Epithelial cell of prostate (primary cell): Measurements from ENCODE around the gene IER3IP1.
"Not testable (repeated sequence)": the region's sequence is repeated elsewhere in the genome, so short reads cannot be mapped to it uniquely, and the experiment has no call there.

Experiments used
- DNase-seq: peaks from one replicate; pipeline ENCODE4 v3.0.0-alpha.2; 2011; ENCODE audit warnings: low read depth, low spot score
- H3K27ac ChIP-seq: fragments of 450-650 bp; 2 replicates; pipeline ENCODE4 v1.5.1; 2017; ENCODE audit warnings: mild to moderate bottlenecking

Gene IER3IP1

DNA sequence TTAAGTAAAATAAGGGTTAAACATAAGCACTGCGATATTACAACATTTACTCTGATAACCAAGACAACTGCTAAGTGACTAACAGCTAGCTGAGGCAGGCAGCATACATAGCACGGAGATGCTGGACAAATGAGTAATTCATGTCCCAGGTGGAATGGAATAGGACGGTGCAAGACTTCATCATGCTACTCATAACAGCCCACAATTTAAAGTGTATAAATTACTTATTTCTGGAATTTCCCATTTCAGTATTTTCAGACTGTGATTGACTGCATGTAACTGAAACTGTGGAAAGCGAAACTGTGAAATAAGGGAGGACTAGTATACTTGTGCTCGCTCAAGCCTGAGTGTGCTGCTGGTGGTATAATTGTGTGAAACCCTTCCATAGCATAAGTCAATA lies 12.9 kb downstream of the IER3IP1 start:
- no peak for DNase-seq
- peak overlapping the region; percentile 19 for H3K27ac ChIP-seq

DNA sequence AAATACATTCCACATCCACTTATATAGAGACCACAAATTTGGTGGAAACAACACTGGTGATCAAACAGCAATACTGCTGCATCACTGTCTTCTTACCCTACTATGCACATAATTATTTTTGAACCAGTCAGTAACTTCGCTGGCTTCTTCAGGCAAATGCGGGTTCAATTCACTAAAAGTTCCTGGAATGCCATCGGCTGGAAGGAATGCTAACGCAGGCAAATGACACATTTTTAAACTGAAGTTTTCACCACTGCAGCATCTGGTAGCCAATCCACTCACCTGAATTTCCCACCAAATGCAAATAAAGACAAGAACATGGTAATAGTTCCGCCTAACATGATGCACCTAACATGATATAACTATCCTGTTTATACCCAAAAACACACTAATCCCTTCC lies 15.9 kb downstream of the IER3IP1 start:
- H3K27ac ChIP-seq, result no peak overlapping the region
- no peak for DNase-seq

DNA sequence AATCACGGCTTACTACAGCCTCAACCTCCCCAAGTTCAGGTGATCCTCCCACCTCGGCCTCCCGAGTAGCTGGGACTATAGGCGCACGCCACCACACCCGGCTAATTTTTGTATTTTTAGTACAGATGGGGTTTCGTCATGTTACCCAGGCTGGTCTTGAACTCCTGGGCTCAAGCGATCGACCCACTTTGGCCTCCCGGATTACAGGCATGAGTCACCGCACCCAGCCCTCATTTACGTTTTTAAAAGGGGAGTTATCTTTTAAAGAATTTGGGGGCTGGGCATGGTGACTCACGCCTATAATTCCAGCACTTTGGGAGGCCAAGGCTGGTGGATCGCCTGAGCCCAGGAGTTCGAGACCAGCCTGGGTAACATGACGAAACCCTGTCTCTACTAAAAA lies 17.8 kb downstream of the IER3IP1 start:
- DNase-seq, H3K27ac ChIP-seq: not testable (repeated sequence)

DNA sequence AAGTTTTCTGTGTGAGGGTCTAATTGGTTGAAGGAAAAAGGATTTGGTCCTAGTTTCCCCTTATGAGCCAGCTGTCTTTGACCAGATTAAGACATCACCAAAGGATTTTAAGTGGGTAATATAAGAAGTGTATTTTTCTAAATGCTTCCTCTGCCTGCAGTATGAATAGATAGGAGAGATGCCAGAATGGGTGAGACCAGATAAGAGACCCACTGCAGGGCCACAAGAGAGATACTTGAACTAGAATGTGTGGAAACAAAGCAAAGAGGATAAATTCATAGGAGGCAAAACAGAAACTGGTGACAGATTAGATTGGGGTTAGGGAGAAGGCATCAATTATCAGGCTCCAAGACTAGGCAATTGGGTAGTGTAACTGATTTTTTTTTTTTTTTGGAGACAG lies 24.7 kb downstream of the IER3IP1 start:
- peak overlapping the region; percentile 82 for H3K27ac ChIP-seq
- DNase-seq, result no peak

DNA sequence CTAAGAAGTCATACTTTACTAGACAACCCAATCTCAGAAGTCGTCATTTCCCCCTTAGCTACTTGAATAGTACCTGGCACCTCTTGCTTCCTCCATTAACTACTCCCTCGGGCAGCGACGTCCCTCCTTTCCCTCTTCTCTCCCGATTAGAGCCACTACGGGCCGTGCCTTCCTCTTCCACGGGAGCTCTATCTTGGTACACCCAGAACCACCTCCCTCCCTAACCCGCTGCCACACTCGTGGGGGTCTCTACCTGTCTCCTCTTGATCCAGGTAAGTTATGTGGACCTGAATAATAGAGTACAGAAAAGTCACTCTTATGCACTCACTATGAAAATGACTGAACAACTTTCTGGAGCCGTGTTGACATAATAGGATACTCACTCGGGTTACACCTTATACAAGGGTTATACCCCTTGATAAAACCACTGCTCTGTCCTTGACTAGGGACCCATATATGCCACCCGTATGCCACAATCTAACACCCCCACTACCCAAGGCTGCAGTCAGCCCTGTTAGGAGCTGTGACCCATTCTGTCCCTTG lies 25.3 kb downstream of the IER3IP1 start:
- peak overlapping the region; percentile 82 for H3K27ac ChIP-seq
- DNase-seq, result no peak

DNA sequence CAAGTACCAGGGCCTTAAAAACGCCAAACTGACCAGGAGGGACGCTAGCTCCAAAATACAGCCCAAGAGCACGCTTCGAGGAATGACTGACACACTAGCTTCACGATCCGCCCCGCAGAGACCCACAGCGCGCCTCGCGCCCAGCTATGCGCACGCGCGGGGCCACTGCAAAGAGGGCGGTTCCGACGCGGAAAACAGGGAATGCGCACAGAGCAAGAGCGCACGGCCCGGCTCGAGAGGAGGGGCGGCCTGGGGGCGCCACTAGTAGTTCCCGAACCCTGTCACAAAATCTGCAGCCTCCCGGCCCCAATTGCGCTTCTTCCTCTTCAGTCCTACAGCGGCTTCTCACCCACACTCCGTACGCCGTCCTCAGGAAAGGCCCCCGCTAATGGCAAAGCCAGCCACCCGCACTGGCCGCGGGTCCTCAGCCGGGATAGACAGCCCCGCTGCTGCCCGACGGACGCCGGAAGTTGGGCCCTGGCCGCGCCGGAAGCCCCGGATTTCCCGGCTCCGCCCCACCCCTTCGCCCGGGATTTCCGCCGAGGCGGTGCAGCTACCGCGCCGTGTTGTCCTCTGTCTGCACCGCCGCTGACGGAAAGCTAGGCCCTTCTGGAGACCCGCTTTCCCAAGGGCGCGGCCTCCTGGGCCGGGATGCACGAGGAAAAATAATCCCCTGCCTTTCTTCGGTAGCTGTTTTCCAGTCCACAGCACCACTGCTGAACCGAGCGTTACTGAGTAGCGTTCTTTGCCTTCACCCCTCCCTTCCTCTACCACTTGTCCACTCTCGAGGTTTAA lies 25.9 kb downstream of the IER3IP1 start, which contains the start of gene HDHD2:
Gene HDHD2, minus strand, starts transcription at position 472 of the 795 bp plus-strand sequence. CDS start 14,061 bp downstream, outside the sequence.
- H3K27ac ChIP-seq, result peak within 1 kb of the TSS; percentile 82
- DNase-seq, result no peak

DNA sequence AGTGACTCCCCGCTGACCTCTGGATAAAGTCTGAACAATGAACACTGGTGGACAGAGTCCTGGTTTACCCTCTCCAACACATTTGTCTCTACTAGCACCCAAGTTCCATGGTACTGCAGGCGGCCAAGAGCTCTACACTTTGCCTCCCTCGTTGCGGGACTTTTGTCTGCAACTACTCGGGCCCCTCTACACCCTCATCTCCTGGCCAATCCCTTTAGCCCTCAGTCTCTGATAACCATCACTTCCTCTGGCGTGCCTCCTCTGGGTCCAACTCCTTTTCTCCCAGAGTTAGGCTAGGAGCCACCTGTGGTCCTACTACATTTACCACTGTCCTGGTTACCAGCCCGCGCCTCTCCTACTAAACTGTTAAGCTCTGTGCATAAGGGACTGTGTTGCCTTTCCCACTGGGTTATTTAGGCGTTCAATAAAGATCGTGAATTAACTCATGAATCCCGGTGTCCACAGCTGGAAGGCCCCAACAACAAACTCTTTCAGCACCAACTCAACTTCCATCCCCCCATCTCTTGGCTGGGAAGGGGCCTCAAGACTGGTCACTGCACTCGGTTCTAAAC lies 26.6 kb downstream of the IER3IP1 start:
- no peak for DNase-seq
- H3K27ac ChIP-seq, result peak overlapping the region; percentile 82

DNA sequence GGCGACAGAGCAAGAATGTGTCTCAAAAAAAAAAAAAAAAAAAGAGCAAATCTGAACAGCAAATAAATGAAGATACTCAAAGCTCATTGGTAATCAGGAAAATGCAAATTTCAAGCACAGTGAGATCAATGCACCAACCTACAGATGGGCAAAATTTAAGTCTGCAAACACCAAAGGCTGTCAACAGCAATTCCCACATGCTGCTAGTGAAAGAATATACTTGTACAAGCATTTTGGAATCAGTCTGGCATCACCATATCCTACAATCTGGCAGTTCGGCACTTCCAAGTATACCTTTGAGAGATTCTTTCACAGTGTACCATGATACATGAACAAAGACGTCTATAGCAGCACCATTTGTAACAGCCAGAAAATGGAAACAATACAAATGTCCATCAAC lies 30.0 kb downstream of the IER3IP1 start:
- DNase-seq, result no peak
- no peak overlapping the region for H3K27ac ChIP-seq

DNA sequence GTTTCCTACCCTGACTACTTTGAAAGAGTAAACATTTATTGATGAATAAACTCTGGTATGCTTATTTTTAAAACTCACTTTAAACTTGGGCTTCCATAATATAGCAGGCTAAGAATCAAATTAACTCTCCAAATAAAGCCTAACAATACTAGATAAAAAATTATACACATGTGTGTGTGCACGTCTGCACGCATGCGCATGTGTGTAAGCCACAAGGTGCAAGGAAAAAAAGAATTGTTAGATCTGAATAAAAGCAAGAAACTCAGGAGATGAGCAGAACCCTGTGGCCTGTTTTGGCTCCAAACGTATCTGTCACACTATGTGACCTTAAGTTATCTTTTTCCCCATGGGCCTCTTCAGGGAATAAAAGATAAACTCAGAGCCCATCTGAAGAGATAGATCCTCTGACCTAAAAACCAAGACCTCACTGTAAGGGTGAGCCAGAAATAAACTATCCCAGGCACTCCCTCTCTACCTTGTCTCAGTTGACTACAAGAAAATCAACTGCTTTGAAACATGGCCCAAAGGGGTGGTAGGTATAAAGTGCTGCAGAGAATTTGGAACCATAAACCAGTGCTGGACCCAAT lies 32.2 kb downstream of the IER3IP1 start:
- no peak overlapping the region for H3K27ac ChIP-seq
- no peak for DNase-seq

DNA sequence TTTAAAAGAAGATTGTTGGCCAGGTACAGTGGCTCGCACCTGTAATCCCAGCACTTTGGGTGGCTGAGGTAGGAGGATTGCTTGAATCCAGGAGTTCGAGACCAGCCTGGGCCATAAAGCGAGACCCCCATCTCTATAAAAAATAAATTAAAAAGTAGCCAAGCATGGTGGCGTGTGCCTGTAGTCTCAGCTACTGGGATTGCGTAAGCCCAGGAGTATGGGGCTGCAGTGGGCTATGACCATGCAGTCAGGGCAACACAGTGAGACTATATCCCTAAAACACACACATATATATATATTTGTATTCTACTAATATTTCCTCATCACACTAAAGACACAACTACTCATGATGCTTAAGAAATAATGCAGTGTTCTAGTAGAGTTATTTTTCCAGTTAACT lies 33.0 kb downstream of the IER3IP1 start:
- H3K27ac ChIP-seq, result no peak overlapping the region
- DNase-seq, result no peak

DNA sequence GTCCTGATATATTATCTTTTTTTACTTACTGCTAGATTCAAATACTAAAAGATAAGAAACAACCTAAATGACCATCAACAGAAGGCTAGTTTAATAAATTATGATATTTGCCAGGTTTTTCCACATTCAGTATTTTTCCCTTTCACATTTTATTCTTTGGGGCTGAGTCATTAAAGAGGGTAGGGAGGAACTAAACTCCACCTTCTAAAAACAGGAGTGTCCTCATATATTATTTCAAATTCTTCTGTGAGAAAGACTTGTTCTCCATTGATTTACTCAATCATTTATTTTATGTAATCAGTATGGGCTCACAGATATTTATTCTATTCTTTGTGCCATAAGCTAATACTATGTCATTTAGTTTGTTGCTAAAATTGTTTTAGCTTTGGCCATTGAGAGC lies 34.9 kb downstream of the IER3IP1 start:
- no peak overlapping the region for H3K27ac ChIP-seq
- no peak for DNase-seq

DNA sequence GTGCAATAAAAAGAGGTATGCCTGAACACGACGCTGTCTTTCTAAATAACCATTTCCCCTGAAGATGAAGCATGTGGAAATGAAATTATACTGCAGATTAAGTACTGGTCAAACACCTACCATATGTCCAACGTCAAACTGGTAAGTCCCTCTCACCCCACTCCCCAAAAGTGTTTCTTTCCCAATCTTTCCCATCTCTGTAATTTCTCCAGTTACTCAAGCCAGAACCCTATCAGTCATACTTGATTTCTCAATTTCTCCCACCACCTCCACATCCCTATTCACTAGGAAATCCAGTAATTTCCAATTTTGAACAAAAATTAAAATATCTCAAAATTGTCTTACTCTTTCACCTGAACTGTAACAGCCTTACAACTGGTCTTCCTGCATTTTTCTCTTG lies 55.0 kb downstream of the IER3IP1 start:
- DNase-seq, result no peak
- H3K27ac ChIP-seq, result no peak overlapping the region

DNA sequence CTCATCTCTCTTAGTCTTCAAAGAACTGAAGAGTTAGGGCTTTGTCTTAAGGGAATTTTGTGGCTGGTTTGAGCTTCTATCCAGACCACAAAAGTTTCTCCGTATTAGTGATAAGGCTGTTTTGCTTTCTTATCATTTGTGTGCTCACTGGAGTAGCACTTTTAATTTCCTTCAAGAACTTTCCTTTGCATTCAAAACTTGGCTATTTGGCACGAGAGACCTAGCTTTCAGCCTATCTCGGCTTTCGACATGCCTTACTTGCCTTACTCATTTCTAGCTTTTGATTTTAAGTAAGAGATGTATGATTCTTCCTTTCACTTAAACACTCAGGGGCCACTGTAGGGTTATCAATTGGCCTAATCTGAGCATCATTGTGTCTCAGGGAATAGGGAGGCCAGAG lies 55.7 kb downstream of the IER3IP1 start:
- DNase-seq, result no peak
- no peak overlapping the region for H3K27ac ChIP-seq

DNA sequence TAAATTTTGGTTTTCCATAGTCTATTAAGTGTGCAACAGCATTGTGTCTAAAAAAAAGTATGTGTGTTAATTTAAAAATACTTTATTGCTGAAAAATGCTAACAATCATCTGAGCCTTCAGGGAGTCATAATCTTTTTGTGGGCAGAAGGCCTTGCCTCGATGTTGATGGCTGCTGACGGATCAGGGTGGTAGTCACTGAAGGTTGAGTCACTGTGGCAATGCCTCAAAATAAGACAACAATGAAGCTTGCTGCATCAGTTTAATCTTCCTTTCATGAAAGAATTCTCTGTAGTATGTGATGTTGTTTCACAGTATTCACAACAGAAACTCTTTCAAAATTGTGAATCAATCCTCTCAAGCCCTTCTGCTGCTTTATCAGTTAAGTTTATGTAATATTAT lies 57.2 kb downstream of the IER3IP1 start:
- no peak for DNase-seq
- no peak overlapping the region for H3K27ac ChIP-seq

DNA sequence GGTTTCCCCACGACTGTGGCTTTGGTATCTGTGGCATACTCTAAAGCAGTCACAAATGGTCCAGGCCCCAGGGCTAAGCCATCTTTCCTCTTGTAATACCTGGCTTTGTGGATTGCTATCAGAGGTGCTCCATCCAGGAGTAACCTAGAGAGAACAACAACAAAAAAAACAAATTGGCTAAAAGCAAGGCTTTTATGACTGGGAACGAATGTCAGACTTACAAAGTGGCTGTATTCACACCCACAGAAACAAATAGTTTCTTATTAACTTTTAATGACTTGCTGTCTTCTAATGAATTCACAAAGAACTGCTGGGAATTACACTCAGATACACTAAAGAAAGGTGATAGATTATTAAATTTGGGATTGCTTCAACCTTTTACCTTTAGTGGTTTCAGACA lies 61.0 kb downstream of the IER3IP1 start:
- no peak overlapping the region for H3K27ac ChIP-seq
- no peak for DNase-seq

DNA sequence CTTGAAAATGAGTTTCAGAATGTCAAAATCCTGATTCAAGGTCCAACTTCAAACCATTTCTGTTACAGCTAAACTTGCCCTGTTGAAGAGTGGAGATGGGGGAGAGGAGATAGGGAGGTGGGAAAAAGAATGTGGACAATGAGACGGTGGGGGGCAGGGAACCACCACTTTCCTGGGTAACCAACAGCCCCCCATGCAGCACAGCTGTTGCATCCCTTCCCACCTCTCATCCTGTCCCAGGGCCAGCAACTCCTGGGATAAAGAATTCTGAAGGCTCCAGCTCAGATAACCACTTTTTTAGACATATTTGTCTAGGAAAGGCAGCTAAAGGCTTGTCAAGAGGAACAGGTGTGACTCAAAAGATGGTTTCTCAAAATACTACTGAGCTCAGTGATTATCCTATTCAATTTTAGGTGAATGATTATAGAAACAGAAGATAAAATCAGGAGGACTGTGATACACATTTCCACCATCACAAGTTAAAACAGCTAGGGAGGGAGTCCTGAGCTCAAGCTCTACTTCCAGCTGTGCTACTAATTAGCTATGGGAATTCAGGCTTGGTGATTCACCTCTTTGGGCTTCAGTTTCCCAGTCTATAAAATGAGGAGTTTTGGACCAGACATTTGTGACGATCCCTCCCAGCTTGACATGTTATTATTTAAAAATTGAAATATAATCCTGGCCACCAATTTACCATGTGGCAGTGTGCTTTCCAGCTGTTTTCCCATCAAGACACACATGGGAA lies 62.2 kb downstream of the IER3IP1 start:
- no peak overlapping the region for H3K27ac ChIP-seq
- DNase-seq, result no peak

DNA sequence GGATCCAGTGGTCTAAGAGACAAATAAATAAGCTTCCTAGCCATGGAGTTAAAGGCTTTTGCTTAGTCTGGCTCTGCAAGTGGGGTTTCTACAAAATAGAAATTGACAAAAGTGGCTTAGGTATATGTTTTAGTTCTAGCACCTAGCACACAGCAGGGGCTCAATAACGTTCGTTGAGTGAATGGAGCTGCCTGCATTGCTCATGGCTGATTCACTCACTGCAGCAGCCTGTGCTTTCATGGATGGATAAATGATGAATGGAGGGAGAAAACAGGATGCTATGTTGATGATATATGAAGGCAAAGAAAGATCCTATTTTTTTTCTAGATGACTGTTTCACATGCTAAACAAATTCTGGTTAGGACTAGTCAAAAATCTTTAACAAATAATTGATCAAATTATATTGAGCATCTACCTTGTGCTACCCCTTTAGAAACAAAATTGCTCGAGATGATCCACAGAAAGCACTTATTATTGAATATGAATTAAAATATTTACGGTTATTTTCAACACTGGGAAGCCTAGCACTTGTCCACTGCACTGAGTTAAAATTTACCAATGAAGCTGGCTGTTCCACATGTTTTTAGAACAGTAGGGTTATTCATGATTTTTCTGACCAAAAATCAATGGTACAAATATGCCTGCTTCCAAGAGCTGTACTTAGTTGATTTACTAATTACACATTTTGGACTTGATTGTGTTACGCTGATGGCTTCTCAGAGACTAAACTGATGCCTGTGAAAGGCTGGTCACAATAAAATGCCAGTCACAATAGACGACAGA lies 65.5 kb downstream of the IER3IP1 start:
- H3K27ac ChIP-seq, result no peak overlapping the region
- DNase-seq, result no peak

DNA sequence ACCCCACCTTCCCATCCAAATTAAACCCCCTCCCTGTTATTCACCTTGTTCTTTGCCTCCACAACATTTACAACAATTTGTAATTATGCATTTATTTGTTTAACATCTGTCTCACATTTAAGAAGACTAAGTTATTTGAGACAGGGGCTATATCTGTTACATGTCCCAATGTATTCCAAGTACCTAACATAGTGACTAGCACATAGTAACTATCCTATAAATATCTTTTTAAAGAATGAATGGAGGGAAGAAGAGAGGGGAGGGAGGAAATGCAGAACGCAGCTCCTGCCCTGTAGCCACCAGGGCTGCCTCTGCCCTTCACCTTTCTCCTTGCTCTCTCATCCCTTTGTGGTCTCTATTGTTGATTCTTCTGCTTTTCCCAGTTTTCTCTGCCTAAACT lies 66.4 kb downstream of the IER3IP1 start:
- H3K27ac ChIP-seq, result no peak overlapping the region
- no peak for DNase-seq

DNA sequence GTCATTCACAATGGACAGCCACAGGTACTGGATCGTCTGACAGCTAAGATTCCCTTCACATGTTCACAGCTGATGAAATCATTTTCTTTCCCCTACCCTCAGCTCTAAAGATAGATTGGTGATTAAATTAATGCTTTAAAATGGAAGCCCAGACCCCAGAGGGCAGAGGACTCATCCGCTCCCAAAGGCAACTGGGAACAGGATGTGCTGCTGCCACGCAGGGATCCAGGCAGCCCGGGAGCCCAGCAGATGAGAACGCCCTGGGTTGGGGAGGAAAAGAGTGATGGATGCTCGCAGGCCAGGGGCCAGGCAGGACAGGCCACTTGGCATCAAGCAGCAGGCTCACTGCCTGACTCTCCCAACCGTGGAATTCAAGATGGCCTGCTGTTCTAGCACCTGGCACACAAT lies 67.2 kb downstream of the IER3IP1 start:
- H3K27ac ChIP-seq, result no peak overlapping the region
- DNase-seq, result no peak

DNA sequence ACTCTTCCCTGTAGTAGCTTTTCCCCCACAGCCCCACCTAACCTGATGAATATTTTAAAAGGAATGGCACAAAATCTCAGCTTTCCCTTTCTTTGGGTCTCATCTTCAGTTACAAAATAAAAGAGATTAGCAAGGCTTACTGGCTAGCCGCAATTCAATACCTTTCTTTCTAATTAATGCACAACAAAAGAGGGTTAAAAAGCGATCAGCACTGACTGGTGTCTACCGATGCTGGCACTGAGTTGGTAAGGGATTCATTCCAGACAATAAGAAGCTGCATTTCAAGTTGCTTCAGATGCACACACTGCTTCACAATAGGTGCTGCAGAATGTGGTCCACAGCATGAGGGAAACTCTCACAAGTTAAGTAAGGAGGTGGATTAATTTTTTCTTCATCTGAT lies 67.8 kb downstream of the IER3IP1 start:
- no peak for DNase-seq
- H3K27ac ChIP-seq, result no peak overlapping the region
